Mucosa of rectum (tissue), 2 donors: Measurements from ENCODE around the gene SRSF4.
"Not testable (repeated sequence)": the region's sequence is repeated elsewhere in the genome, so short reads cannot be mapped to it uniquely, and the experiment has no call there.

Source experiments
- H3K27ac ChIP-seq, 2 donors: one replicate each; pipeline ENCODE4 v1.7.0; 2013; ENCODE audit warnings: inconsistent platforms in 2 of 2, low read depth in 2 of 2, low read length in 2 of 2
- H3K27me3 ChIP-seq, 2 donors: one replicate each; pipeline ENCODE4 v1.7.0; 2013; ENCODE audit warnings: low read length in 2 of 2; ENCODE audit not compliant: control insufficient read depth in 2 of 2, insufficient read depth in 2 of 2
- H3K36me3 ChIP-seq, 2 donors: one replicate each; pipeline ENCODE4 v1.7.0; 2013; ENCODE audit warnings: low read length in 2 of 2; ENCODE audit not compliant: control insufficient read depth in 2 of 2, insufficient read depth in 2 of 2
- H3K4me1 ChIP-seq, 2 donors: one replicate each; pipeline ENCODE4 v1.7.0; 2013; ENCODE audit warnings: low read length in 2 of 2, mild to moderate bottlenecking in 1 of 2; ENCODE audit not compliant: control insufficient read depth in 2 of 2, insufficient read depth in 2 of 2
- H3K4me3 ChIP-seq, 2 donors: one replicate each; pipeline ENCODE4 v1.7.0; 2013; ENCODE audit warnings: low read length in 2 of 2
- H3K9ac ChIP-seq, 2 donors: one replicate each; pipeline ENCODE4 v1.7.0; 2013; ENCODE audit warnings: low read length in 2 of 2, low read depth in 1 of 2, mild to moderate bottlenecking in 1 of 2
- H3K9me3 ChIP-seq, 2 donors: one replicate each; pipeline ENCODE4 v1.7.0; 2013; ENCODE audit warnings: low read length in 2 of 2; ENCODE audit not compliant: control insufficient read depth in 2 of 2
- donor health status: healthy.
- donor health status: Normal muscosa, but diverticular disease.

SRSF4 gene

DNA sequence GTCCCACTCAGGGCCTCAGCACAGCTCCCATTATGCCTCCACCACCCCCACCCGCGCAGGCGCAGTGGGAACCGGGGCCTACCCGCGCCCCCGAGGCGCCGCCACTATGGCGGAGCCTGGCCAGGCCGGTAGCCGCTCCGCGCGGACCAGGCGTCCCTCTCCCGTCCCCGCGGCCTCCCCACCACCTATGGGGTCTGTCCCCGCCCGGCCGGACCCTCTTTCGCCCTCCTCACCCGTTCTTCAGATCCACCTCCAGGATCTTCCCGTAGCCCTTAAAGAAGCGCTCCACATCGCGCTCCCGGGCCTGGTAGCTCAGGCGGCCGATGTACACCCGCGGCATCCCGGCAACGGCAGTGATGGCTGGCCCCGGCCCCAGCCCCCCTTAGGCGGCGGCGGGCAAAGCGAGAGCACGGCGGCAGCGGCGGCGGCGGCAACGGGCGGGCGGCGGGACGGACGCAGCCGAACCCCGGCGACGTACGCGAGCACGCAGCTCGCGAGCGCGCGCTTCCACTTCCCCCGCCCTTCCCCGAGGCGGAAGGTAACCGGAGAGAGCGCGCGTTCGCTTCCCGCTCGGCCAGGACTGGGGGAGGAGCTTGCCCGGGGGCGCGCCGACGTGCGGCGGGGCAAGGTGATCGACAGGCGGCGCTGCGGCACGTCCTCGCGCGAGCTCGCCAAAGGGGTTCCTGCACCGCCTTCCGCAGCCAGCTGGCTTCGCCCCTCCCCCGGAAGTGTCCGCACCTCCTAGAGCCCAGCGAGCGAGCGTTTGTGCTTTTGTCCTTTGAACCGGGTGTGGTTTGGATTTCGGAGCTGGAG lies at the start of gene SRSF4:
TSS of gene SRSF4 (minus strand) at position 488 of the 813 bp plus-strand sequence. CDS start at position 340, 148 bp downstream.
- Histone ChIP-seq H3K4me3 (peak within 1 kb of the TSS; percentile 95 to 96), H3K9ac (peak within 1 kb of the TSS; percentile 94 to 100), H3K27me3 (no peaks in the 10 kb centered on the region), H3K36me3 (peaks cover 2 to 5% of the 10 kb centered on the region in 2 donors), H3K4me1 (peaks cover 17% of the 10 kb centered on the region in 2 donors), H3K27ac (peak within 1 kb of the TSS; percentile 100), H3K9me3 (no peaks in the 10 kb centered on the region)

DNA sequence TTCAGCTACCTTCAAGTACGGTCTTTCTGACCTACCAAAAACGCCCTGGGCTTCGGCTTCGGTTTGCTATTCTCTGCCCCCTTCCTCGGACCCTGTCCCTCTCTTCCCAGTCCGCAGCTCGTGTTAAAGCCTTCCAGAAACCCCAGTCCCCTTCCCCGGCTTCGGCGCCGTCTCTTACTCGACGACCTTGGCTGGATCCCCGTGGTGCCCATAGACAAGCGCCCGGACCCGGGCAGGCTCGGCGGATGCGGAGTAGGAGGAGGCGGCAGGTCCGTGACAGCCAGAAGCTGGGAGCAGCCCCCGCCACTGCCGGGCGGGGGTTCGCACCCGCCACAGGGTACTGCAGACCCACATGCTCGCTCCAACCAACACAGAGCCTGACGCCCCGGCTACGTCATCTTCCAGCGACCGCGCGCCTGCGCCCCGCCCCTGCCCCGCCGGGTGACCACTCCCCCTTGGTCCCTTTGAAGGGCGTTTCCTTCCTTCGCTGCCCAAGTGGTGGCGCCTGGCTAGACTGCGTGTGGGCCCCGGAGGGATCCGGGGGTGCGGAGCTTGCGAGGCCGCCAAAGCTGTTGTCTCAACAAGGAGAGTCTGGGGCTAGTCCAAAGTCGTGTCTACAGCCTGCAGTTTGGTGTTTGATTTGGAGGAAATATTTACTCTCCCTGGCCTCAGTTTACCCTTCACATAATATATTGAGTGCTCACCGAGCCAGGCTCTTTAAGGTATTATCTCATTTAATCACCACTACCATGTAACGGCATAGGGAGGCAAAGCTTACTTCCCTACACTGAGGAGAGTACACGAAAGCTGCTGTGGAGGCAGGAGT lies 49.1 kb upstream of the SRSF4 start, which contains the start of gene MECR:
TSS of gene MECR (minus strand) at position 382 of the 826 bp plus-strand sequence. CDS start at position 354, 28 bp downstream.
- Histone ChIP-seq H3K4me3 (peak within 1 kb of the TSS; percentile 88 to 90), H3K36me3 (no peaks in the 10 kb centered on the region), H3K4me1 (peaks cover 11 to 12% of the 10 kb centered on the region in 2 donors), H3K27me3 (peaks cover 2 to 4% of the 10 kb centered on the region in 2 donors), H3K27ac (peak within 1 kb of the TSS; percentile 44 to 62), H3K9me3 (no peaks in the 10 kb centered on the region), H3K9ac (peak within 1 kb of the TSS; percentile 81 to 88)

DNA sequence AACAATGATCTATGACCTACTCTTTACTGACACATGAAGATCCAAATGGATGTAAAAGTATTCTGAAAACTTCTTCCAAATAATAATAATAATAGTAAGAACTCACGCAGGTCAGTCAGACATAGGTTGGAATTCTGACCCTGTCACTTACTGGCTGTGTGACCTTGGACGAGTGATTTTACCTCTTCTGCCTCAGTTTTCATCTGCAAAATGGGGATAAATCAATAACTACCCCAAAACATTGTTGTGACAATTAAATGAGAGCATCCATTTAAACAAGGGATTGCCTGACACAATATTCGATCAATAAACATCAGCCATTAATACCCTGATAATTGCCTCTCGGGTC lies 48.5 kb upstream of the SRSF4 start:
- H3K4me1 ChIP-seq, result peaks cover 11 to 12% of the 10 kb centered on the region in 2 donors
- peaks cover 2 to 4% of the 10 kb centered on the region in 2 donors for H3K27me3 ChIP-seq
- H3K36me3 ChIP-seq, result no peaks in the 10 kb centered on the region
- H3K27ac ChIP-seq, result peak overlapping the region in 1 of 2 donors; percentile 44
- no peaks in the 10 kb centered on the region for H3K9me3 ChIP-seq
- peak overlapping the region; percentile 81 to 88 for H3K9ac ChIP-seq
- H3K4me3 ChIP-seq, result peak overlapping the region; percentile 88 to 90

DNA sequence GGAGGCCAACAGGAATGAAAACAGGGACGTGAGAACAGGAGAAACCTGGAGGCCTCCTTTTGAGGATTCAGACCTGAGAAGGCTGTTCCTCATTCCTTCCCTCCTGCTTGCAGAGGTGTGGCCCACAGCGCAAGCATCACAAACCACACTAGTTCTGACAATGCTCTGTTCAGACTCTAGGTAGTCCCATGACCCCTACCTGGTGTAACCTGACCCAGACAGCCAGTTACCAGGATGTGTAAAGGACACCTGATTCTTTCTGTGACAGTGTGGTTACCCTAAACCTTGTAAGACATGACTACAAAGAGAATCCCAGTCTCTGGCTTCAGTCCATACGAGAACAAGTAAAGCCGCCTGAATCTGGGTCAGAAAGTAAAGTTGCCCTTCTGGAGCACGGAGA lies 45.8 kb upstream of the SRSF4 start:
- Histone ChIP-seq H3K4me3 (no peak overlapping the region), H3K4me1 (peaks cover 11 to 12% of the 10 kb centered on the region in 2 donors), H3K27me3 (no peaks in the 10 kb centered on the region), H3K27ac (no peak overlapping the region), H3K9ac (no peak overlapping the region), H3K9me3 (no peaks in the 10 kb centered on the region), H3K36me3 (peaks cover 0 to 8% of the 10 kb centered on the region in 2 donors)

DNA sequence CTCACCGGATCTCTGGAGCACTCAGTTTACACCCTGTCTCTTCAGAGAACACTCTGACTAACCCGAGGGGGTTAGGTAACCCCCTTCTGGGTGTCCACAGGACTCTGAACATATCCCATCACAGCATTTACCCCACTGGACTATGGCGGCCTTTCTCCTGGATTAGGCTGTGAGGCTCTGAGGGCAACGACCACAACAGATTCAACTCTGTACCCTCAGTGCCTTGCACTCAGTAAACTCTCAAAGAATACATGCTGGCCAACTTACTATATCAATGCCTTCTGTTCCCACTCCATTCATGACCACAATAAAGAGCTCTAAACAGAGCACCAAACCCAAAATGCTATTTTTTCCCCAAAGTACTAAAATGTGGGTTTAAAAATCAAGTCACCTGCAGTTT lies 43.7 kb upstream of the SRSF4 start:
- Histone ChIP-seq H3K9ac (no peak overlapping the region), H3K36me3 (peaks cover 0 to 9% of the 10 kb centered on the region in 2 donors), H3K27ac (no peak overlapping the region)

DNA sequence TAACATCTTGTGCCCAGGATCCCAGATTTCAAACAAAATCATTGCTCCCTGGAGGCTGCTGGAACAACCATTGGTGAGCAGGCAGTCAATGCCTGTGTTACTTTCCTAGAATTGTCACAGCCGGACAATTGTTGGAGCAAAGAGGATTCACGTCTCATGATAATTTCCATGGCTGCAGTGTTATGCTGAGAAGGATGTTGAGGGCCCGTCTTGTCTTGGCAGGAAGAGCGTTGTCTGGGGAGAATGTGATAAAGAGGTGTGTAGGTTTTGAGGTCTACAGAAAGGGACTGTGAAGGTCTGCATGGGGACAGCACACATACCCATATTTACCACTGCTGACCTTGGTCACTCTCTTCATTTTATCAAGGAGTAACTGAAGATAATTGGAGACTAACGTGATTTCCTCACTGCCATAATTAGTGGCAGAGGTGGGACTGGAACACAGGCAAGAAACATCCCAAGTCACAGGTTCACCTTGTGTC lies 42.7 kb upstream of the SRSF4 start:
- peaks cover 0 to 10% of the 10 kb centered on the region in 2 donors for H3K36me3 ChIP-seq
- H3K4me1 ChIP-seq, result no peaks in the 10 kb centered on the region
- H3K4me3 ChIP-seq, result no peak overlapping the region
- no peaks in the 10 kb centered on the region for H3K27me3 ChIP-seq
- no peak overlapping the region for H3K9ac ChIP-seq
- H3K9me3 ChIP-seq, result no peaks in the 10 kb centered on the region
- H3K27ac ChIP-seq, result no peak overlapping the region

More for the DNA sequence above, 43.7 kb upstream of the SRSF4 start:
- H3K4me3 ChIP-seq, result no peak overlapping the region
- H3K27me3 ChIP-seq, result no peaks in the 10 kb centered on the region
- no peaks in the 10 kb centered on the region for H3K9me3 ChIP-seq
- H3K4me1 ChIP-seq, result peaks cover 5 to 7% of the 10 kb centered on the region in 2 donors

DNA sequence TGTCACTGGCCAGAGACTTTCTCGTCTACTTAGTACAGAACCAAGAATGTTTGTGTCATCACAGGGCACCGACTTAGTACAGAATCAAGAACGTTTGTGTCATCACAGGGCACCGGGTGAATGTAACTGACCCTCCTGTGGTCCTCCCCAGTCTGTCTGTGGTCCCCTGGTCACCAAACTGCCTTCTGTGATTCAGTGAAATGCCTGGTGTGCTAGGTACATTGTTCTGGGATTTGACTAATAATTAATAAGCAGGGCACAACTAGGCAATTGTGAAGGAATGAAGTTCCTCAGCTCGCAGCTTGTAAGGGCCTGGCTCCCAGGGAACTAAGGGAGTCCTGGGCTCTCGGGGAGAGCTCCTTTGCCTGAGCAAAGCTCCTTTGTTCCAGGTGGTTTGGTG lies 41.8 kb upstream of the SRSF4 start:
- no peaks in the 10 kb centered on the region for H3K9me3 ChIP-seq
- no peaks in the 10 kb centered on the region for H3K4me1 ChIP-seq
- H3K27me3 ChIP-seq, result no peaks in the 10 kb centered on the region
- H3K4me3 ChIP-seq, result no peak overlapping the region
- H3K9ac ChIP-seq, result no peak overlapping the region
- peaks cover 0 to 10% of the 10 kb centered on the region in 2 donors for H3K36me3 ChIP-seq
- H3K27ac ChIP-seq, result no peak overlapping the region

DNA sequence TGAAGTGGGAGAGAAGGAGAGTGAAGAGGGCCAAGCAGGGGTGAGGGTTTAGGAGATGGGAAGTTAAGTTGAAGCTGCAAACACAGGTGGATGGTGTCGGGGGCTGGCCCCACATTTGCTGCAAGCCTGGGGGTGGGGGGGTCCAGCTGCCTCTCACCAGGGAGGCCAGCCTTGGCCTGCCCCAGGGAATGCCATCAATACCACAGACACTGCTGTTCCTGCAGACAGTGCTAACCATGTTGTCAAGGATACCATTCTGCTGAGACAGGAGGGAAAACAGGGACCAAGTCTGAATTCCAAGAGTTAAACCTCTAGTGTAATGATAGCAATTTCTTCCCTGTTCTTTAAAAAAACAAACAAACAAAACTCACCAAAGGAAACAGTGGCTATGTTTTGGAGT lies 41.0 kb upstream of the SRSF4 start:
- Histone ChIP-seq H3K36me3 (peaks cover 0 to 10% of the 10 kb centered on the region in 2 donors), H3K27me3 (no peaks in the 10 kb centered on the region), H3K9ac (no peak overlapping the region), H3K27ac (no peak overlapping the region), H3K4me1 (no peaks in the 10 kb centered on the region), H3K4me3 (no peak overlapping the region), H3K9me3 (no peaks in the 10 kb centered on the region)

DNA sequence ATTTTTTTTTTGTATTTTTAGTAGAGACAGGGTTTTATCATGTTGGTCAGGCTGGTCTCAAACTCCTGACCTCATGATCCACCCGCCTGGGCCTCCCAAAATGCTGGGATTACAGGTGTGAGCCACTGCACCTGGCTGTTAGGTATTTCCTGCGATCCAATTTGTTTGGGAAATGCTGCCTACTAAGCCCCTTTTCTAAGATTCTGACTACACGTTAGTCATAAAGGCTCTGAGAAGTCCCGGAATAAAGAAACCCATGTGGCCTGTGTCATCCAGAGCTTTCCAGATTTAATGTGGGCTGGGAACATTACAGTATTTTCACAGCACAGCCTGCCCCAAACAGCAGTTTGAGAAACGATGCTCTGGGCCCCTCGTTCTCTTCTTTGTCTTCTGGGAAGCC lies 40.6 kb upstream of the SRSF4 start:
- H3K9me3 ChIP-seq, H3K36me3 ChIP-seq, H3K4me1 ChIP-seq, H3K4me3 ChIP-seq, H3K27me3 ChIP-seq, H3K27ac ChIP-seq, H3K9ac ChIP-seq: not testable (repeated sequence)

DNA sequence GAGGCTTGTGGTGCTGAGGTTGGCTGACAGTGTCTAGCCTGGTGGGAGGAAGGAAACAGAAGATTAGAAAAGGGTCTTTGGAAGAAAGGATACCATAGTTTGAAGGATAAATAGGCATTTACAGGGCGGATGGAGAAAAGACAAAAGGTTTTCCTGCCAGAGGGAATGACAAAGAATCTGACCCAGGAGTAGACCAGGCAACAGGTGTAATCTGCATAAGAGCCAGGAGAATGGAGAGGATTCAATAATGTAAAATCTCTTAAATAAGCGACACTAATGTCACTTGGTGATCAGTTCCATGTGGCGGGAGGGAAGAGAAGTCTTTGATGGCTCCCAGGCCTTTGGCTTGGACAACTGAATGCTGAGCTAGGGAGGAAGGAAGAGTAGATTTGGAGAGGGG lies 39.6 kb upstream of the SRSF4 start:
- no peak overlapping the region for H3K9ac ChIP-seq
- no peaks in the 10 kb centered on the region for H3K9me3 ChIP-seq
- H3K36me3 ChIP-seq, result peaks cover 0 to 10% of the 10 kb centered on the region in 2 donors
- no peak overlapping the region for H3K27ac ChIP-seq
- H3K4me3 ChIP-seq, result no peak overlapping the region
- H3K27me3 ChIP-seq, result no peaks in the 10 kb centered on the region
- H3K4me1 ChIP-seq, result no peaks in the 10 kb centered on the region
